ENCODE results near the gene TGFB2. TPM values are rescaled to one million over a fixed set of nuclear protein-coding genes. Genes with fewer than 3 reads are reported as not detected.

TGFB2 gene
- total and polyA plus RNA-seq, 3 donors from 2014 or later = 2.4 to 4.5 (median 2.6) TPM

- intact Hi-C loops (cut with DNase I; ENCODE audit: low total_unique reads) = no loop called here
- no peak overlapping the region for H3K27ac ChIP-seq
- 90 to 95% methylated on average over 5 of the region's 5 CpGs for WGBS, 2 donors
Observed at GRCh38 chr1:218435528-218435927, 90.4 kb downstream of the TGFB2 start.

GRCh38 chr1:218436346-218436745 is 91.2 kb downstream of the TGFB2 start:
- H3K27ac ChIP-seq = no peak overlapping the region
- intact Hi-C loops (cut with DNase I; ENCODE audit: low total_unique reads) = no loop called here
- no peaks in the 10 kb centered on the region for H3K9me3 ChIP-seq
- no peaks in the 10 kb centered on the region for H3K4me1 ChIP-seq
- H3K36me3 ChIP-seq (ENCODE audit: low read depth, missing control alignments) = no peaks in the 10 kb centered on the region
- H3K27me3 ChIP-seq = no peaks in the 10 kb centered on the region
- DNase-seq = no peak
- no peak overlapping the region for H3K4me3 ChIP-seq
- WGBS, 2 donors = 92 to 94% methylated on average over 1 of the region's 1 CpG
- TF ChIP-seq CTCF (IDR thresholded peaks at IDR 0.05) (no peak), POLR2A (IDR thresholded peaks at IDR 0.05) (no peak)

More at GRCh38 chr1:218435528-218435927, 90.4 kb downstream of the TGFB2 start:
- no peaks in the 10 kb centered on the region for H3K36me3 ChIP-seq (ENCODE audit: low read depth, missing control alignments)
- H3K4me3 ChIP-seq = no peak overlapping the region
- no peak for DNase-seq
- no peaks in the 10 kb centered on the region for H3K4me1 ChIP-seq
- no peak for TF ChIP-seq CTCF (IDR thresholded peaks at IDR 0.05)
- no peaks in the 10 kb centered on the region for H3K27me3 ChIP-seq
- no peaks in the 10 kb centered on the region for H3K9me3 ChIP-seq

GRCh38 chr1:218436997-218437396 is 91.9 kb downstream of the TGFB2 start:
- H3K4me3 ChIP-seq = no peak overlapping the region
- DNase-seq = no peak
- 79 to 87% methylated on average over 1 of the region's 1 CpG for WGBS, 2 donors
- intact Hi-C loops (cut with DNase I; ENCODE audit: low total_unique reads) = no loop called here
- H3K4me1 ChIP-seq = no peaks in the 10 kb centered on the region
- no peak overlapping the region for H3K27ac ChIP-seq
- TF ChIP-seq CTCF (IDR thresholded peaks at IDR 0.05) (no peak), POLR2A (IDR thresholded peaks at IDR 0.05) (no peak)
- H3K27me3 ChIP-seq = no peaks in the 10 kb centered on the region
- no peaks in the 10 kb centered on the region for H3K9me3 ChIP-seq
- no peaks in the 10 kb centered on the region for H3K36me3 ChIP-seq (ENCODE audit: low read depth, missing control alignments)

- Histone ChIP-seq H3K4me3 (no peak overlapping the region), H3K27ac (no peak overlapping the region), H3K9me3 (no peaks in the 10 kb centered on the region), H3K27me3 (no peaks in the 10 kb centered on the region), H3K36me3 (ENCODE audit: low read depth, missing control alignments) (no peaks in the 10 kb centered on the region), H3K4me1 (no peaks in the 10 kb centered on the region)
- DNase-seq = no peak
- 77 to 84% methylated on average over 9 of the region's 9 CpGs for WGBS, 2 donors
- TF ChIP-seq CTCF (IDR thresholded peaks at IDR 0.05) (no peak), POLR2A (IDR thresholded peaks at IDR 0.05) (no peak)
- intact Hi-C loops (cut with DNase I; ENCODE audit: low total_unique reads) = no loop called here
Observed at GRCh38 chr1:218439541-218440295, 94.6 kb downstream of the TGFB2 start.

GRCh38 chr1:218443255-218443654 is 98.1 kb downstream of the TGFB2 start:
- no peak for DNase-seq
- WGBS, 2 donors = 96 to 97% methylated on average over 2 of the region's 2 CpGs
- H3K9me3 ChIP-seq = no peaks in the 10 kb centered on the region
- H3K27me3 ChIP-seq = no peaks in the 10 kb centered on the region
- no peak for TF ChIP-seq POLR2A (IDR thresholded peaks at IDR 0.05)
- no peak for TF ChIP-seq CTCF (IDR thresholded peaks at IDR 0.05)
- H3K4me3 ChIP-seq = no peak overlapping the region
- H3K36me3 ChIP-seq (ENCODE audit: low read depth, missing control alignments) = no peaks in the 10 kb centered on the region
- intact Hi-C loops (cut with DNase I; ENCODE audit: low total_unique reads) = no loop called here
- H3K27ac ChIP-seq = no peak overlapping the region
- H3K4me1 ChIP-seq = peaks cover 10% of the 10 kb centered on the region
